GM19099 (cell line): ENCODE data around the gene B4GALT2.
A peak's percentile ranks its signal among the peaks of the same experiment; 100 is the strongest.

Experiments
- POLR2A ChIP-seq: IDR thresholded peaks from 3 replicates; pipeline ENCODE4 v1.6.1; 2011; ENCODE audit warnings: low read depth; ENCODE audit not compliant: insufficient read length; ENCODE audit errors: extremely low read depth

Gene B4GALT2

DNA sequence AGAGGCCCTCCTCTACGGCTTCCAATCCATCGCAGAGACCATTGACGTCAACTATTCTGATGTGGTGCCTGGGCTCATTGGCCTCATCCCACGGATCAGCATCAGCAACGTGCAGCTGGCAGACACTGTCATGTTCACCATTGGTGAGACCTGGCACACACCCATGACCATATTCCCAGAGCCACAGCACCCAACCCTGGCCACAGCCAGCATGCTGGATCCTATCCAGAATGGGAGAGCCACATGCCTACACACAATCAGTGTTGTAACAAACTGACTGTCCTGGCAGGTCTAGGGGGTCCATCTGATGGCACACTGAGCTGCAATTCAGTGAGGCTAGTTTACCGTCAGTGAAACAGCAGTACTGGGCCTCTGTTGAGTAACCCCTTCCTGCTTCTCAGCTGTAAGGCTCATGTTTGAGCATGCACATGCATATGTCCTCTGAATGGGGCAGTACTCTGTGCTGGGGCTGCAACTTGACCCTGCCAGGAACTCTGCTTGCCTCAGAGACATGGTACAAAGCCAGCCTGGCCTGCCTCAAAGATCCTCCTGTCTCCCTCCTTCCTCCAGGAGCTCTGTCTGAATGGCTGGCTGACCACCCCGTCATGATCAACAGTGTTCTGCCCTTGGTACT is 21.5 kb upstream of the B4GALT2 start:
- no peak for TF ChIP-seq POLR2A

DNA sequence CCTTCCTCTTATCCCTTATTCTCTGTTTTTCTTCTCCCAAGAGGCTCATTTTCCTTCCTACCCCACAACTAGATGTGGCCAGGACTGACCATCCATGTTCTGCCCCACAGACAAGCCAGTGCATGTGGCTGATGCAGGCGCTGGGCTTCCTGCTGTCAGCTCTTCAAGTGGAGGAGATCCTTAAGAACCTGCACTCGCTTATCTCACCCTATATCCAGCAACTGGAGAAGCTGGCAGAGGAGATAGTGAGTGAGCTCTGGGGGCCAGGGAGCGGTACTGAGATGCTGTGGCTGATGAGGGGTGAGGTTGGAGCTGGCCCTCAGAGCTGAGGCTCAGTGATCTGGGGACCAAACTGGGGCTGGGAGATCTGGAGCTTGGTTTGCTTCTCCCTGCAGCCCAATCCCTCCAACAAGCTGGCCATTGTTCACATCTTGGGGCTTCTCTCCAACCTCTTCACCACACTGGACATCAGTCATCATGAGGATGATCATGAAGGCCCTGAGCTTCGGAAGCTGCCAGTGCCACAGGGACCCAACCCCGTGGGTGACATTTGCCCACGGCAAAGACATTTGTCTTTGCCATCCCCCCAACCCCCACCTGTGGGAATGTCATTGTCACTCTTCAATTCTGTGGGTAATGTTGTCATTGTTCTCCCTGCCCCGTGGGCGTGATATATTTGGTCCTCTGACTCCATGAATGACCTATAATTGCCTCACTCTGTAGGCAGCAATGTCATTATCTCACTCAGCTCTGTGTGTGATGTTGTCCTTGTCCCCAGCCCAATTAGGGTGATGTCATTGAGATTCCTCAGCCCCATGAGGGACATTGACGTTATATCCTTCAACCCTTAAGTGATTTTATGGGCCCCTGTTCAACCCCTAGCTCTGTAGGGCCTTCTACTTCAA is 20.4 kb upstream of the B4GALT2 start:
- no peak for TF ChIP-seq POLR2A

DNA sequence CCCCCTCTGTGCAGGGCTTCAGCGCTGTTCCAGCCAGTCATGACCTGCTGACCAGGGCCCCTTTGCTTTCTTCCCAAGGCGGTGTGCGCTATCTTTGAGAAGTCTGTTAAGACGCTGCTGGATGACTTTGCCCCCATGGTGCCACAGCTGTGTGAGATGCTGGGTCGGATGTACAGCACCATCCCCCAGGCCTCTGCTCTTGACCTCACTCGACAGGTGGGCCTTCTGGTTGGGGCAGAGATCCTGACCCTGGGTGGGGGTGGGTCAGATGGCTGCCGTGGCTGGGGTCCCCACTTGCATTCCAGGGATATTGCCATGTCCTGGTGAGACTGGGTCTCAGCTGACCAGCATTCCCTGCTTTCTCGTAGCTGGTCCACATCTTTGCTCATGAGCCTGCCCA is 18.2 kb upstream of the B4GALT2 start:
- TF ChIP-seq POLR2A = no peak

GRCh38 chr1:43961692-43962091 is 17.3 kb upstream of the B4GALT2 start:
- TF ChIP-seq POLR2A = no peak

DNA sequence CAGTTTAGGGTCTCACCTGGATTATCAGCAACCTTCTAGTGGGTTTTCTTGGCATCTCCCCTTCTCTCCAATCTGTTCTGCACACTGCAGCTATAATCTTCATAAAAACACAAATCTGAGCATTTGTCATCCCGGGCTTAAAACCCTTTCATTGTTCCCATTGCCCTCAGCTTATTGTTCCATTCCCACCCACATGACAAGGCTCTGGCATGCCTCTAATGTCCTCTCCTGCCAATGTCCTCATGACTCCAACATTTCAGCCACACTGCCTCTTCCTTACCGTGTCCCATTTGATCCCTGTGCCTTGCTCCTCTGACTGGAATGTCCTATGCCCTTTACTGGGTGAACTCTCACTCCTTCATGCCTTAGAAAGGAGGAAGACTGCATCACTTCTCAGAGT is 16.7 kb upstream of the B4GALT2 start:
- TF ChIP-seq POLR2A = no peak

DNA sequence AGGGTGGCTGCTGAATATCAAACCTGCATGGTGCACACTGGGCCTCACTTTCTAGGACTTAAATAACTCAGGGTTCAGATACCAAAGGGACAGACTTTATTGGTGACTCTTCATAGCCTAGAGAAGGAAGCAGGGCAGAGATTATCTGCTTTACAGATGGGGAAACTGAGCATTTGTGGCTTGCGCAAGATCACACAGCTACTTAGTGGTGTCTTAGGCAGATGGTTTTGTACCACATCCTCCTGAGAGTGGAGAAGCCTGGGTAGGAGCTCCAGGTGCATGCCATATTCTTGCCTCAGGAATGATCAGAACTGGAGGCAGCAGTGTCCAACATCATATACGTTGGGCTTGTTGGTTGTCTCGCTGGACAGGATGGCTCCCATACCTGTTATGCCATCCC is 16.0 kb upstream of the B4GALT2 start:
- no peak for TF ChIP-seq POLR2A

- no peak for TF ChIP-seq POLR2A
These were observed 15.1 kb upstream of the B4GALT2 start for GRCh38 chr1:43963890-43964289.

- TF ChIP-seq POLR2A = no peak
These were observed 13.7 kb upstream of the B4GALT2 start for GRCh38 chr1:43965316-43965715.

DNA sequence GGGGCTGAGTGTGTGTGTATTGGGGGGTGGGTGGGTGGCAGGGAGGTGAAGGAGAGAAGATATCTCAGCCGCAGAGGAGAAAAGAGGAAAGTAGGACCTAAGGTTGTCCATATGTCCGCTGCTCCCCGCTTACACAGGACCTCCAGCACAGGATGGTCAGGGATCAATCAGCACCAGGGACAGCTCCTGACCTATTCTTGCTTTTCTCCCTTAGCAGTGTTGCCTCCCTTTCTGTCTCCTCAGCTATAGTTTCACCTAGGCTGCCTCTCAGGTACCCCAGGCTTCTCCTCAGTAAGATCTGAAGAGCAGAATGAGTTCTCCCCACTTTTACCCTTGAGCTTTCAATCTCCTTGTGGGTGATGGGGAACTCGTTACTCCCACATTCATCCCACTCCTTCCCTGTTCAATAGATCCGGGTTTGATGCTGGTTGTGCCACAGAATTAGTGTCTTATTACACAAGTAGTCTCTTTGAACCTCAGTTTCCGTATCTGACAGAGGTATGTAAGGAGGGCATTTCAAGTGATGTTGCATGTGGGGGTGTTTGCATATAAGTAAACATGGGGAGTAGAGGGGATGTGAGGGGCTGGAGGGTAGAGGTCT is 10.6 kb upstream of the B4GALT2 start:
- no peak for TF ChIP-seq POLR2A

DNA sequence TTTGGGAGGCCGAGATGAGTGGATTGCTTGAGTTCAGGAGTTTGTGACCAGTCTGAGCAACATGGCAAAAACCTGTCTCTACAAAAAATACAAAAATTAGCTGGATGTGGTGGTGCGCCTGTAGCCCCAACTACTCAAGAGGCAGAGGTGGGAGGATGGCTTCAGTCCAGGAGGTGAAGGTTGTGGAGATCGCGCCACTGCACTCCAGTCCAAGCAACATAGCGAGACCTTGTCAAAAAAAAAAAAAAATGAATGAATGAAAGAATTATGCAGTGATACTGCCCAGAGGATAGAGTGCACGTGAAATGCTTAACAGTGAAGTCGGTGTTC is 9.6 kb upstream of the B4GALT2 start:
- no peak for TF ChIP-seq POLR2A

DNA sequence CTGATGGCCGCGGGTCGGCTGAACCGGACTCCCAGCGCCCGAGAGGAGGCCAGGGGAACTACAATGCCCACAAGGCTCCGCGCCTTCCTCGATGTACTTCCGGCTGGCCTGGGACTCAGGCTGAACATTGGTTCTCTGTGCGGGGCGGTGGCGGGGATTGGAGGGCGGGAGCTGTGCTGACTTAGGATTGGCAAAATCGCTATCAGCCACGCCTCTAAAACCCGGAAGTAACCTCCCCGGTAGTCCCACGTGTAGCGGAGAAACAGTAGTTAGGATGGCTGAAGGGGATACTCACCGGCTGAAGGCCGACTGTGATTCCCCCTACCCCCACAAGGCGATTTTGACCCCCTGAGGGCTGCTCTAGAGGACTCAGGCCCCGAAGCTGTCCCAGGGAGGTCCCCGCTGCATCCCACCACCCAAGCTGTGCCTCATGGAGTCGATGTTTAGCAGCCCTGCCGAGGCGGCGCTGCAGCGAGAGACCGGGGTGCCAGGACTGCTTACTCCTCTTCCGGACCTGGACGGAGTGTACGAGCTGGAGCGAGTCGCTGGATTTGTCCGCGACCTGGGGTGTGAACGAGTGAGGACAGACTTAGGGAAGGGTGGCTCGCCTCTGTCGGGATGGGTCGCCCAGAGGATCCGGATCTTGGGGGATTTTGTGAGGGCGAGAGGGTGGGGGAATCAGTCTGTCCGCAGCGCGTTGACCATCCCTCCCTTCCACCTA is 9.1 kb upstream of the B4GALT2 start, which contains the start of gene DPH2:
Gene DPH2 (plus strand): TSS at position 265 of the 721 bp plus-strand sequence. CDS start 166 bp downstream, at position 431.
- peak; percentile 66 for TF ChIP-seq POLR2A

DNA sequence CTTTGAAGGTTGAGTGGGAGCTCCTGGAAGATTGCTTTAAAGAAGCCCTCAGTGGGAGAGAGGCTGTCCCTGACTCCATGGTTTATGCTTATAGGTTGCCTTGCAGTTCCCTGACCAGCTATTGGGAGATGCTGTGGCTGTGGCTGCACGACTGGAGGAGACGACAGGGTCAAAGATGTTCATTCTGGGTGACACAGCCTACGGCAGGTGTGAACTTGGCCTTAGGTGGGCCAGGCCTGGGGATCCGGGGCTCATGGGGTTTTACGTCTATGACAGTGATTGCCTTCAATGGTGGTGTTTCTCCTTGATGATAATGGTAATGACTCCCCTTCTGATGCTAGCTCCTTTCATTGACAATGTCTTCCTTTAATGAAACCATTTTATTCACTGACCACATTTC is 8.5 kb upstream of the B4GALT2 start:
- TF ChIP-seq POLR2A = no peak

- no peak for TF ChIP-seq POLR2A
These were observed 8.1 kb upstream of the B4GALT2 start for GRCh38 chr1:43970911-43971310.

DNA sequence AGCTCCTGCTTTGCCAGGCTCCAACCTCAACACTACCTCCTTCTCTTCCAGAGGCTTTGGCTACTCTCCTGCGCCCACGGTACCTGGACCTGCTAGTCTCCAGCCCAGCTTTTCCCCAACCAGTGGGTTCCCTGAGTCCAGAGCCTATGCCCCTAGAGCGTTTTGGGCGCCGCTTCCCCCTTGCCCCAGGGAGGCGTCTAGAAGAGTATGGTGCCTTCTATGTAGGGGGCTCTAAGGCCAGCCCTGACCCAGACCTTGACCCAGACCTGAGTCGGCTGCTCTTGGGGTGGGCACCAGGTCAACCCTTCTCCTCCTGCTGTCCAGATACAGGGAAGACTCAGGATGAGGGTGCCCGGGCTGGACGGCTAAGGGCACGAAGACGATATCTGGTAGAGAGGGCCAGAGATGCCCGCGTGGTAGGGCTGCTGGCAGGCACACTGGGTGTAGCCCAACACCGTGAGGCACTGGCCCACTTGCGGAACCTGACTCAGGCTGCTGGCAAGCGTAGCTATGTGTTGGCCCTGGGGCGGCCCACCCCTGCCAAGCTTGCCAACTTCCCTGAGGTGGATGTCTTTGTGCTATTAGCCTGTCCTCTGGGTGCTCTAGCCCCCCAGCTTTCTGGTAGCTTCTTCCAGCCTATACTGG is 7.6 kb upstream of the B4GALT2 start:
- TF ChIP-seq POLR2A = no peak

DNA sequence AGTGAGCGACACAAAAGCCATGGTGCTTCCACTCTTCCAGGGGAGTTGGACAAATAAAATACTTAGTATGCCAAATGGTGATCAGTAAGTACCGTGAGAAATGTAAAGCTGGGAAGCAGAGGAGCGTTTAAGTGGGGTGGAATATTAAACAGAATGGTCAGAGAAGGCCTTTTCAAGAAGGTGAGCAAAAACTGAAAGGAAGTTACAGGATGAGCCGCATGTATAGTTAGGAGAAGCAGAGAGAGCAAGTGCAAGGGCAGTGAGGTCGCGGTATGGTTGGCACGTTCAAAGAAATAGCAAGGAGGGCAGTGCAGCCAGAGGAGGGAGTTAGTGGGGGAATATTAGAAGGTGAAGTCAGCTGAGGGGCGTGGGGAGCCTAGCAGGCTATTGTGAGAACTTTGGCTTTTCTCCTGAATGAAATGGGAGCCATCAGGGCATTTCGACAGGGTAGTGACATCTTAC is 5.0 kb upstream of the B4GALT2 start:
- TF ChIP-seq POLR2A = no peak
